HG03342 (cell line): ENCODE measurements around the gene NUBPL.
A peak's percentile ranks its signal among the peaks of the same experiment; 100 is the strongest.
"Not testable (repeated sequence)": the region's sequence is repeated elsewhere in the genome, so short reads cannot be mapped to it uniquely, and the experiment has no call there.

Experiments
- ATAC-seq: cut with Tn5 transposase; IDR thresholded peaks from one replicate; pipeline ENCODE4 v1.9.1; 2021; ENCODE audit warnings: mild to moderate bottlenecking, moderate library complexity; ENCODE audit not compliant: unreplicated experiment

The NUBPL gene

DNA sequence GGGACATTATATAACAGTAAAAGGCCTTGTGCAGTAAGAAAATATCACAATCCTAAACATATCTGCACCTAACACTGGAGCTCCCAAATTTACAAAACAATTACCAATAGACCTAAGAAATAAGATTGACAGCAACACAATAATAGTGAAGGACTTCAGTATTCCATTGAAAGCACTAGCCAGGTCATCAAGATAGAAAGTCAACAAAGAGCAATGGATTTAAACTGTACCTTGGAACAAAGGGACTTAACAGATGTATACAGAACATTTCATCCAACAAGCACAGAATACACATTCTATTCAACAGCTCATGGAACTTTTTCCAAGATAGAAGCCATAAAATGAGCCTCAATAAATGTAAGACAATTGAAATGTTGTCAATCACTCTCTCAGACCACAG lies 306.4 kb downstream of the NUBPL start:
- ATAC-seq: no peak

DNA sequence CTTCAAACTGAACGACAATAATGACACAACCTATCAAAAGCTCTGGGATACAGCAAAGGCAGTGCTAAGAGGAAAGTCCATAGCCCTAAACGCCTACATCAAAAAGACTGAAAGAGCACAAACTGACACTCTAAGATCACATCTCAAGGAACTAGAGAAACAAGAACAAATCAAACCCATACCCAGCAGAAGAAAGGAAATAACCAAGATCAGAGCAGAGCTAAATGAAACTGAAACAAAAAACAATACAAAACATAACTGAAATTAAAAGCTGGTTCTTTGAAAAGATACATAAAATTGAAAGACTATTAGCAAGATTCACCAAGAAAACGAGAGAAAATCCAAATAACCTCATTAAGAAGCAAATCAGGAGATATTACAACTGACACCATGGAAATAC lies 306.9 kb downstream of the NUBPL start:
- ATAC-seq: not testable (repeated sequence)

DNA sequence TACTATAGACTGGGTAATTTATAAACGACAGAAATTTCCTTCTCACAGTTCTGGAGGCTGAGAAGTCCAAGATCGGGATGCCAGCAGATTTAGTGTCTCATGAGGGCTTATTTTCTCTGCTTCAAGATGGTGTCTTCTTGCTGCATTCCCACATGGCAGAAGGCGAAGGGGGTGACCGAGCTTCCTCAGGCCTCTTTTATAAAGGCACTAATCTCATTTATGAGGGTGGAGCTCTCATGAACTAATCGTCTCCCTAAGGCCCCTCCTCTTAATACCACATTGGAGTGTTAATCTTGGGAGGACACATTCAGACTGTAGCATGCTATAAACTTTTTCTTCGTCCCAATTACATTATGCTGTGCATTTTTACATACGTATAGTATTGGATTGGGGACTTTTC lies 315.5 kb downstream of the NUBPL start:
- ATAC-seq: no peak

DNA sequence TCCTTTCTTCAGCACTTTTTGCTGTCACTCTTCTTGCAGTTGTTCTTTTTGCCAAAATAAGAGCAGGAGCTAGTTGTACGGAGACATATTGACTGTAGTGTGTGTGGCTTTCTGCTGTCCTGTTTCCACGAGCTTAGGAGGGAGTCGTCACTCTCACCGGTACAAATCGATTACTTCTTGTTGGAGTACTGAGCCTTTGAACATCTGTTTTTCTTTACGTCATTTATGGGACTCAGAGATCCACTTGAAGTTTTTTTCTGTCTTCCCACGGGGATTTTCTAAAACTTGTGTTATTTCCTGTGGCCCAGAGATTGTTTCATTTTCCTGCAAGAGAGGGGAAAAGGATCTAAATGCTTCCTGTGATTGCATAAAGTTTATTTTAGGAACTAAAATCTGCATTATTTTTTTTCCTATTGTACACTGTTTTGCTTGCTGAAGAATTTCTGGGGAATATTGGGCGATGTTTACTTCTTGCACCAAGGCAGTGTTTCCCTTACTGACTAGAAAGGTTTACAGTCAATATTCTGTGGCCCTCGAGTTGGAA lies 316.1 kb downstream of the NUBPL start:
- no peak for ATAC-seq

DNA sequence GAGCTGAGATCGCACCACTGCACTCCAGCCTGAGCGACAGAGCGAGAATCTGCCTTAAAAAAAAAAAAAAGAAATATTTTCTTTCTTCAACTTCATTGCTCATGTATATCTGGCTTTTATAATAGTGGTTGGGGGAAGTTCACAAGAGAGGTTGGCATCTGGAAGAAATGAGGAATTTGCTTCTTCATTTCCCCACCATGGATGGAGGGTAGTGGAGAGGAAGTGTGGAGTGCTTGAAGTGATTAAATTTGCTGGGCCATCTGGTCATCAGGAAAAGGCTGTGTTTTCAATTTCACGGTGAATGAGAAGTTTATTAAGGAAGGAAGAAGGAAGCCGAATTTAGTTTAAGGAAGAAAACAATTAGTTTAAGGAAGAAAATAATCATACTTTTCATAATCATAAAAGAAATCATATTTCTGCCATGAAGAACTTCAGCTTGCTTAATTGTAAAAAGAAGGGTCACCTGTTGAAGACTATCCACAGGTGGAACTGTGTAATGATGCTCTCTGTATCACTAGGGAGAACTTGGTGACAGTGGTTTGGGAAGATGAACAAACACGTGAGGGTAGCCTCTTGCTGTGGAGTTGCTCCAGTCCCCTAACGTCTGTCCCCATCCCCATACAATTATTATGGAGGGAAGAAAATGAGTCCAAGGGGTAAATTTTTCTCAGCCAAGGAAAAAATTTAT lies 318.6 kb downstream of the NUBPL start:
- no peak for ATAC-seq

DNA sequence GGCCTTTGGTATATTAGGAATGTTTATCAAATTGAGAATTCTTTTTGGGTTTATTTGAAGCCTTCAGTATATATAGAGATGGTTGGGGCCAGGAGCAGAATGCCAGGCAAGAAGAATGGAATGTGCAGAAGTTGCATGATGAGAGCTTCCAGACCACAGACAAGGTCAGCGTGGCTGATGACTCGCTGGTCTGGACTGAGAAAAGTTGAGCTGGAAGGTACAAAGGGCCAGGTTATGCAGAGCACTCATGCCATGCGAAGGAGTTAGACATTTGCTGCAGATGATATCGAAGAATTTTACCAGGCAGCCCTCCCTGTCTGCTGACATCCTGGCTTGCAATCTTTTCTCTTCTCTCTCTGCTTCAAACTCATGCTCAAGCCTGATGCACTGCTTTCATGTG lies 319.7 kb downstream of the NUBPL start:
- ATAC-seq: no peak

DNA sequence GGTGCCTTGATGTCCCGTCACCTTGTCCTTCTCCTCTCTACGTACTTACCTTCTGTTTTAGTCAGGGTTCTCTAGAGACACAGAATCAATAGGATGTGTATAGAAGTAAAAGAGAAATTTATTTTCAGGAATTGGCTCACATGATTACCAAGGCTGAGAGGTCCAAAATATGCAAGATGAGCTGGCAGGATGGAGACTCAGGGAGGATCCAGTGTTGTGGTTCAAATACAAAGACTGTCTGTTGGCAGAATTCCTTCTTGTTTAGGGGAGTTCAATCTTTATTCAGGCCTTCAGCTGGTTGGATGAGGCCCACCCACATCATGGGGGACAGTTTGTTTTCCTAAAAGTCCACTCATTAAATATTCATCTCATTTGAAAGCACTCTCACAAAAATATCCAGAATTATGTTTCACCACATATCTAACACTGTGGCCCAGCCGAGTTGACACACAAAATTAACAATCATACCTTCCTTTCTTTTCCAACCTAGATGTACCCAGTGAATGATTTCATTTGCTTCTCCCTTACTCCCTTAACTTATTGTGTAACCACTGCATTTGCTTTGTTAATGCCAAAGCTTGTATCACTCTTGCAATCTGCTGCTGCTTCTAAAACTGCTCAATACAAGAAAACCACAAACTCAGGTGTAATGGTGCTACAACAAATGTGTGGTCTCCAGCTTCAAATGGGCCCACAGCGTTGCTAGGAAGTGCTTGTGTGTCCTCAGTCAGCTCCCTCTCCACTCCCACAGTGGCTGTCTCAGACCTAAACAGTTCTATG lies 320.5 kb downstream of the NUBPL start:
- ATAC-seq: no peak

DNA sequence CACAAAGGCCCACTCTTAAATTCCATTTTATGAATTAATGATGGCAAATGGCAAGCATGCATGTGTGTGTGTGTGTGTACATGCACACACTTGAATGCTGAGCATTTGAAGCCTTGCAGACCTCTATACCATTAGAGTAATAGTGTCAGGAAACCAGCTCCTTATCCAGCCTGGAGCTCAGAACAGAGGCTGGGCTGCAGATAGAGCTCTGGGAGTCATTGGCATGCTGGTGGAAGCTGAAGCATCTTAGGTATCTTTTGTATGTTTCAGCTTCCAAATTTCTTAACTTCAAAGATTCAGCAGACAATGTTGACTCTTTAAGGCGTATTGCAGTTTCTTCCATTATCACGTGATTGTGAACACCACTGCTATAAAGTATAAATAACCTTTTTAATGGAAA lies 323.0 kb downstream of the NUBPL start:
- ATAC-seq: no peak

DNA sequence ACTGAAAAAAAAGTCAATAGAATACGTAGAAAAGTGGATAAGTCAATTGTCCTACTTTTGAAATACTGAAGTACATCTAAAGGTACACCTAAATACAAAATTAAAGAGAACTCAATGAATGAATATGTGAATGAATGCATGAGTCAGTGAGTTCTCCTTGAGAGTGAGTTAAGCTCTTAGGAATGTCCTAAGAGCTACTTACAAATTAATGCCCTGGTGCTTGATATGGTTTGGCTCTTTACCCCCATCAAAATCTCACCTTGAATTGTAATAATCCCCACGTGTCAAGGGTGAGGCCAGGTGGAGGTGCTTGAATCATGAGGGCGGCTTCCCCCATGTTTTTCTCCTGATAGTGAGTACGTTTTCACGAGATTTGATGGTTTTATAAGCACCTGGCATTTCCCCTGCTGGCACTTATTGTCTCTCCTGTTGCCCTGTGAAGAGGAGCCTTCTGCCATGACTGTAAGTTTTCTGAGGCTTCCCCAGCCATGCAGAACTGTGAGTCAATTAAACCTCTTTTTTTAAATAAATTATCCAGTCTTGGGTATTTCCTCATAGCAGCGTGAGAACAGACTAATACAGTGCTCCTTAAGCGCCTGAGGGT lies 323.7 kb downstream of the NUBPL start:
- no peak for ATAC-seq

DNA sequence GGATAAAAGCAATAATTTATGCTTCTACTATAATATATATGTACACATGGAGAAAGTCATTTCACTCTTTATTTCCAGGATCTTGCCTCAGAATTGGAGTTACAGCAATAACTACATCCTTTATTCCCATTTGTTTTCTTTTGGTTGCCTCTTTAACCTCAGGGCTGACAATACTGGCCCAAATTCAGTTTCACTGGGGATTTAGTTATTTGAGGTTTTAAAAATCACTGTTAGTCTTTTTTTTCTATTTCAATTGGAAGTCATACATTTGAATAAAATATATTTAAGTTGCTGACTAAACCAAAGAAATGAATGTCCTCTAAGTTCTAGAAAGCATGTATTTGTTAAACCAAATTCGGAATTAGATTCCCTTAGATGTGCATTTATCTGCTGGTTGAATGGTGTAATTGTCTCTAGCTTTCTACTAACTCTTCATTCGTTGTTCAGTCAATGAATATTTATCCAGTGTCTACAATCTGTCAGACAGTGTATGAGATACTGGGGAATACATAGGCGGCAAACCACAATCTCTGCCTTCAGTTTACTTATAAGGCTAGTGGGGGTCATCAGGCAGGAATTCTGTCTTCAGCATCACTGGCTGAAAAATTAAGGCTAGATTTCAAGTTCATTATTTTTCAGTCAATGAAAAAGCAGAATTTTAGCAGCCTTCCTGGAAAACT lies 325.1 kb downstream of the NUBPL start:
- no peak for ATAC-seq

DNA sequence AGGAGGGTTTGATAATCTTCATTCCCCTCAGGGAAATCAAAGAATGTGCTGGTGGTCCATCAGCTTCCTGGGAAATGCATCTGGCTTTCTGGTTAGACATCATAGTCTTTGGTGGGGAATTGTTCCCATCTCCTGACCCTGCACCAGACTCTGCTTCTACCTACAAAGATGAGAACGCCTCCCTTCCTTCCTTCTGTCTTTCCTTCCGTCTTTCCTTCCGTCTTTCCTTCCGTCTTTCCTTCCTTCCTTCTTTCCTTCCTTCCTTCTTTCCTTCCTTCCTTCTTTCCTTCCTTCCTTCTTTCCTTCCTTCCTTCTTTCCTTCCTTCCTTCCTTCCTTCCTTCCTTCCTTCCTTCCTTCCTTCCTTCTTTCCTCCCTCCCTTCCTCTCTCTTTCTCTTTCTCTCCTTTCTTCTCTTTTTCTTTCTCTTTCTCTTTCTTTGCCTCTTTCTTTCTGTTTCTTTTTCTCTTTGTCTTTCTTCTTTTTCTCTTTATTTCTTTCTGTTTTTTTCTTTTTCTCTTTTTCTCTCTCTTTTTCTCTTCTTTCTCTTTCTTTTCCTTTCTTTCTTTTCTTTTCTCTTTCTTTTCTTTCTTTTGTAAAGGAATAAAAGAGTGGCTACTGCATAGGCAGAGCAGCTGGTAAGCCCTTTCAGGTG lies 326.9 kb downstream of the NUBPL start:
- ATAC-seq: no peak

DNA sequence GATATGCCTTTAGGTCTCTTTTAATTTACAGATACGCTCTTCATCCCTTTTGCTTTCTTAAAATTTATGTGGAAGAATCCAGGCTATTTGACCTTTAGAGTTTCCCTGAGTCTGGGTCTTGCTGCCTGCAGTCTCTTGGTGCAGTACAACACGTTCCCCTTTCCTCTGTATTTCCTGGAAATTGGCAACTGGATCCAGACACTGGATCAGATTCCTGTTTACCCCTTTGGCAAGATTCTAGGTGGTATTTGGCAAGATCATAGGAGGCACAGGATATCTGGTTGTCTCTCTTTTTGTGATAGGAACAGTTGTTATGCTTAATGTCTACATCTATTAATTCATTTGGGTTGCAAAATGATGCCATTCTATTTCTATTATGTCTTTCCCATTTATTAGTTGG lies 328.1 kb downstream of the NUBPL start:
- no peak for ATAC-seq

DNA sequence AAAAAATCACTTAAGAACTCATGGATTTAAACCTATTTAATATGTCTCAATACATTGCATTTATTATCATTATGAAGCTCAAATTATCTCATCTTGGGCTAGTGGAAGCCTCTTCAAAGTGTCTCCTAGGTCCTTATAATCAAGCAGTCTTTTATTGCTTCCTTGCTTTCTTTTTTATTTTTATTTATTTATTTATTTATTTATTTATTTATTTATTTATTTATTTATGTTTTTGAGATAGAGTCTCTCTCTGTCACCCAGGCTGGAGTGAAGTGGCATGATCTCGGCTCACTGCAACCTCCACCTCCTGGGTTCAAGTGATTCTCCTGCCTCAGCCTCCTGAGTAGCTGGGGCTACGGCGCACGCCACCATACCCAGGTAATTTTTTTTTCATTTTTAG lies 329.0 kb downstream of the NUBPL start:
- not testable (repeated sequence) for ATAC-seq

DNA sequence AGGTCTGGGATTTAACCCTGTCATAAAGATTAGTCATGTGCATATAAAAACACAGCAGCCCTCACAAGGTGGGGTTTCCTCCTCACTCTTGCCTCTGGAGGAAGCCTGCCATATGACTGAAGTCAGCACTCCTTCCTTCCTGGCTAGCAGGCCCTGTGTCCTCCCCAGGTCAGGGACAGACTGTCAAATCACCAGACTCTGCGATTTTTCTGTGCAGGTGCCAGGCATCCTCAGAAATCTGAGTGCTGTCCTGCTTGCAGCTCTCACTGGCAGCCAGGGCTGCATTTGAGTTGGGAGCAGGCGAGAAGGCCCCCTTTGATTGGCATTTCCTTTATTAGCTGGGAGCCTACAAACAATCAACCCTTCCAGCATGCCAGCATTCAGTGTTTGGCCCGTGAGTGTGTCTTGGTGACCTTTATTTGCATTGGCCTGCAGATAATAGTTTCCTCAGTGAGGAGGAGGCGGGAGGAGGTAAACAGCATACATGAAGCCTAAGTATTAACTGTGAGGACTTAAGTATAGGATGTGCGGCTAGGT lies 332.1 kb downstream of the NUBPL start:
- no peak for ATAC-seq

DNA sequence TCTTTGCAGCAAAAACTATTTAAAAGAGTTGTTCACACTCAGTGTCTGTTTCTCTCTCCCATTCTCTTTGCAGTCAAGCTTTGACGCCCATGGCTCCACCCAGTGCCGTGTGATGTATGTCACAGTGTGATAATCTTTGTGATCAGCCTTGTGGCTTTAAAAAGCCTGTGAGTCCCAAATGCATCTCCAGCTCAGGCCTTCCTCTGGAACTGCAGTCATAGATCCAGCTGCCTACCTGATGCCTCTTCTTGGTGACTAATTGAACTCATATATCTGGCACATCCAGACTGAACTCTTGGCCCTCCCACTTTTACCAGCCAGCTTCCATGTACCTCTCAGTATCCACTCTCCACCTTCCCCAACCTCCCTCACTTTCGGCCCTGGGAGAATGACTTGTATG lies 333.1 kb downstream of the NUBPL start:
- no peak for ATAC-seq

DNA sequence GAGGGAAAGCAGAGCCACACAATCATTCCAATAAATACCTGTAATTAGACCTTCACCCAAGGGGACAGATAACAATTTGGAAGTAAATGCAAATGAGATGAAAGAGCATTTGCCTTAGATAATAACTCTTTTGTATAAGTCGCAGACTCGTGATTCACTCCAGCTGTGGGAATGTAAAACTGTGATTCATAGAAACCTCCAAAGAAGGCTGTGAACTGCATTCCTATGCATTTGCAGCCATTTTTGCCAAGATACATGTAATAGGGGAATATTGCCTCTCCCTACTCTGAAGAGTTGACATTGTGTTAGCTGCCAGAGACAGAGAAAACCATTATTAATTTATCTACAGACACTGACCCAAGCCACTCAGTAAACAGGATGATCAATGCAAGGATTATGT lies 334.0 kb downstream of the NUBPL start:
- ATAC-seq: no peak

DNA sequence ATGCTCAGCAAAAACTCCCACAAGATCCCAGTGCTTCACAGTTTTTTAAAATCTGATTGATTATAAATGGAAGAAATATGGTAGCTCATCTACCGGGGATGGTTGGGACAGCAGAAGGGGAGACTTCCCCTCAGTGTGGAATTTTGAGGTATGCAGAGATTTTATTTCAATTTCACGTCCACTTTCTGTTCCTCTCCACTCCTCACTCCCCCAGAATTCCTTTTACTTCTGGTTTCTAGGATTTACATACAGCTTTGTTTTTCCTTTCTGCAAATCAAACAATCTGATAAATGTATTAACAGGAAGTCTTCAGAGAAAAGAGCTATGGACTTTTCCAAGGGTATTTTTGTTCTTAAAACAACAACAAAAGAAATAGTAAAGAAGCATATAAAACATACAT lies 334.4 kb downstream of the NUBPL start:
- ATAC-seq: no peak

DNA sequence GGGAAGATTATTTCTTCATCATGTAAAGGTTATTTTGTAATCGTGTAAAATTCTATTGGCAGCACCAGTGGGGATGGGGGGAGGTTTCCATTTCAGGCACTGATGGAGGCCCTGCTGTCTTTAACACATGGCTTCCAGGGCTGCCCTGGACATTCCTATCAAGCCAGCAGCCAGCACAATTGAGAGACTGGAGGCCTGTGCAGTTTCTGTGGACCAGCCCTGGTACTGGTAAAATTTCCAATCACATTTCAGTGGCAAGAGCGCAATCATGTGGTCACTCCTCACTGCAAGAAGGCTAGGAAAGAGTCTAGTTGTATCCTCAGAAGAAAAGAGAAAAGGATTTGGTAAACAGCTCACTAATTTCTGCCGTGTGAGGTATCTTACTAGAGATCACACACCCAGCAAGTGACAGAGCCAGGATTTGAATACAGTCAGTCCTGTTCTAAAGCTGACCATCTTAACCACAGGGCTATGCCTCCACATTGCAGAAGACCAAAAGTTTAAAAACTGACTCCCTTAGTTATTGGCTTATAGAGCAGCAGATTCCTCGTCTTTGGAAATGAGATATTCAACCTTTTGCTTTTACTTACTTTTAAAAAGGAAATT lies 336.5 kb downstream of the NUBPL start:
- no peak for ATAC-seq

DNA sequence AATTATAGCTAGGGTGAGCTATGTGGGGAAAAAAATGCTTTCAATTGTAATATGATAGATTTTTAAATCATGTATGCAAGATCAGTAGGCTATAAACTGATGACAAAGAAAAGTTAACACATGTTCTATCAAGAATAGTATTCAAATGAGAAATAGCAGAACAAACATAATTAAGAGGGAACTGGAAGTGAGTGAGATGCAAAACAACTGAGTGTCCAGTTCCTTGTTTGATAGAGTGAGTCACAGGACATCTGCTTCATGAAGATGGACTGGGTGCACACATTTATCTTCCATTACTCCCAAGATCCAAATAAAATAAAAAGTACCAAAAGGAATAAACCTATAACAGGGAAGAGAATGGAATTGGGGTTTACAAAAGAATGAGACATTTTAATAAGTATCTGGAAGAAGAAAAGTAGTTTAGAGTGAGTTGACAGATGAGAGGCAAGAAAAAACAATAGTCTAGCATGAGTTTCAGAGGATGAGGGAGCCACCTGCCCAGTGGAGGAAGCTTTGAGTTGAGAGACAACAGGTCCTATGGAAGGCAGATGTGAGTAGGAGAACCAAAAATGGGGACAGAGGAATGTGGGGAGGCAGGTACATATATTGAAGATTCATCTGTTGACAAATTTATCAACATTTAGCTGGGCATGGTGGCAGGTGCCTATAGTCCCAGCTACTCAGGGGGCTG lies 337.8 kb downstream of the NUBPL start:
- peak; percentile 52 for ATAC-seq

DNA sequence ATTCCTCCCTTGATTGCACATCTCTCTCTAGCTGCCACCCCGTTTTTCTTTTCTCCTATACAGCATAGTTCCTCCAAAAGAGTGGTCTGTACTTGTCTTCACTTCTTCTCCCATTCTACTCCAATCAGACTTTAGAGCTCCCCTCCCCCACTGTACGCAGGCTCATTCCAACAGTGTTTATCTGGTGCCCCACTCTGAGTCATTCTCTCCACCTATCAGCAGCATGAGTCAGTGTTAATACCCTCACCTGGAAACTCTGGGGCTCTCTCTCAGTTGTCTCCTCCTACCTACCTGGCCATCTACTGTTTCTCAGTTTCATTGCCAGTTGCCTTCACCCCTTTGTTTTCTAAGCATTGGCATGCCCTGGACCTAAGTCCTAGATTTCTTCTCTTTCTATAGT lies 340.8 kb downstream of the NUBPL start:
- no peak for ATAC-seq
